ENCODE data around the gene ZNF276. TPM values are rescaled to one million over a fixed set of nuclear protein-coding genes. Genes with fewer than 3 reads are reported as not detected.
"Not testable (repeated sequence)": the region's sequence is repeated elsewhere in the genome, so short reads cannot be mapped to it uniquely, and the experiment has no call there.

Gene ZNF276
- total RNA-seq, 4 donors from 2014 or later, result 43.4 to 265 (median 145) TPM

DNA sequence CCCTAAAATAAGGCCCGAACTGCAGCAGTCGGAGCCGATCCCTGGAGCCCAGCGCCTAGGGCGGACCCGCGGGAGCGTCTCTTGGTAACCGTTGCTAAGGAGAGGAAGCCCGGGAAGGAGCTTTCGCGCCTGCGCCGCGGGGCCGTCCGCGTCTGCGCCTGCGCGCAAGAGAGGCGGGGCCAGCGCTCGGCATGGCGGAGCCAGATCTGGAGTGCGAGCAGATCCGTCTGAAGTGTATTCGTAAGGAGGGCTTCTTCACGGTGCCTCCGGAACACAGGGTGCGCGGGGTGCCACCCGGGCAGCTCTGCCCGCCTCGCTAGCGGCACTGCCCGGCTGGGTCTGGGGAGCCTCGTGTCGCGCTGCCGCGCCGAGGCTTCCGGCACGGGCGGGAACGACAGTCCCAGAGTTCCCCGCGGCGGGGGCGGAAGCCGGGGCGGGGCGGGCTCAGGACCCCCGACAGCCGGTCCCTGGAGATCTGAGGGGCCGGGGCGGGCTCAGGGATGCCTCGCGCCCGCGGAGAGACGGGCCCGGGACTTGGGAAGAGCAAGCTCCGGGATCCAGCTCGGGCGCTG, 34.7 kb upstream of the ZNF276 start, which contains the start of gene CDK10:
TSS of gene CDK10 (plus strand) at position 170 of the 572 bp plus-strand sequence. CDS start at position 192, 22 bp downstream.
- Histone ChIP-seq H3K27me3 (no peaks in the 10 kb centered on the region), H3K4me1 (peaks cover 6 to 26% (median 15%) of the 10 kb centered on the region in 4 donors), H3K36me3 (peaks cover 0 to 11% (median 3%) of the 10 kb centered on the region in 4 donors), H3K27ac (peak within 1 kb of the TSS; percentile 93 to 97 (median 96)), H3K9me3 (no peaks in the 10 kb centered on the region), H3K4me3 (peak within 1 kb of the TSS; percentile 58 to 94 (median 88))
- intact Hi-C loops (cut with DNase I; ENCODE audit: low total_unique reads) (no loop called here), in situ Hi-C loops (cut with MboI; ENCODE audit: low pct_ligation_motif_present in 1 of 4, low pct_unique_long_range_greater_than_20kb in 1 of 4, low sequenced_read_pairs in 3 of 4) (no loop called here)
- TF ChIP-seq POLR2A (IDR thresholded peaks at IDR 0.05) (peak; percentile 77), EP300 (IDR thresholded peaks at IDR 0.05; ENCODE audit: low read depth) (no peak), POLR2AphosphoS5 (IDR thresholded peaks at IDR 0.05) (peak; percentile 88 to 97 (median 93)), CTCF (IDR thresholded peaks at IDR 0.05) (peak in 1 of 5 experiments; percentile 18)
- peak; percentile 94 for DNase-seq
- WGBS, 2 donors (ENCODE audit: low coverage in 1 of 2), result 0% methylated on average over 38 of the region's 67 CpGs; no CpG with 5 or more reads in 1 of the 2 donors

DNA sequence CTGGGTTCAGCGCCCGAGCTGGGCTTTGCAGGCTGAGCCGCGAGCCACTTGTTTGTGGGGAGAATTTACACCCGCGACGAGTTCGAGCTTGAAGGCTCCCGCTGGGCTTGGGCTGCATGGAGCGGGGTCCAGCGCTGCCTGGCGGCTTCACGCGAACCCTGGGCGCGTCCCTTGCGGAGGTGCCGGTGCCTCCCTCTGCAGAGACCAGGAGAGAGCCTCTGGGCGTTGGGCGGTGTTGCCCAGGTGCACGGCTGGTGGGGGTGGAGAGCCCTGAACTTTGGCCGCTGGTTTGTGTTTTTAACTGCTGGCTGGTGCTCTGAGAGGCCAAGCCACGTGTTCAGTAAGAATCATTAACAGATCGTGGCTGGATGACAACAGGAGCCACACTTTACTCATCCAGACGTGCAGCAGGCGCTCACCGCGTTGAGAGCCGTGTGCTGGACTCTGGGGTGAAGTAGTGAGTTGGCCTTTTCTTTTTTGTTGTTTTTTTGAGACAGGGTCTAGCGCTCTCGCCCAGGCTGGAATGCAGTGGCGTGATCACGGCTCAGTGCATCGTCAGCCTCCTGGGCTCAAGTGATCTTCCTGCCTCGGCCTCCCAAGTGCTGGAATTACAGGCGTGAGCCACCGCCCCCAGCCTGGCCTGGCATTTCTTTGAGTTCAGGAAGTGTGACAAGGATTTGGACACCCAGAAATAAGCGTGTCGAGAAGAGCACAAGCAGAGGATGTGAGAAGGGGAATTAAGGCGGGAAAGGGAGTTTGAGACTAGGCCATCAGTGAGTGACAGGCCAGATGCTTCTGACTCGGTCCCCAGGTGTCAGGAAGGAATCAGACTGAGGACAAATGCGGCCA, 34.0 kb upstream of the ZNF276 start:
- no peaks in the 10 kb centered on the region for H3K27me3 ChIP-seq
- intact Hi-C loops (cut with DNase I; ENCODE audit: low total_unique reads), result no loop called here
- WGBS, 2 donors (ENCODE audit: low coverage in 1 of 2), result 7 to 17% methylated on average over 9 to 33 of the region's 42 CpGs
- peak; percentile 90 for DNase-seq
- peak overlapping the region; percentile 93 to 97 (median 96) for H3K27ac ChIP-seq
- H3K4me1 ChIP-seq, result peaks cover 6 to 26% (median 15%) of the 10 kb centered on the region in 4 donors
- H3K36me3 ChIP-seq, result peaks cover 0 to 18% (median 6%) of the 10 kb centered on the region in 4 donors
- no peak for TF ChIP-seq CTCF (IDR thresholded peaks at IDR 0.05)
- TF ChIP-seq POLR2AphosphoS5 (IDR thresholded peaks at IDR 0.05), result peak; percentile 24 to 94 (median 90)
- TF ChIP-seq POLR2A (IDR thresholded peaks at IDR 0.05), result peak; percentile 86
- no peak for TF ChIP-seq EP300 (IDR thresholded peaks at IDR 0.05; ENCODE audit: low read depth)
- in situ Hi-C loops (cut with MboI; ENCODE audit: low pct_ligation_motif_present in 1 of 4, low pct_unique_long_range_greater_than_20kb in 1 of 4, low sequenced_read_pairs in 3 of 4), result no loop called here
- H3K9me3 ChIP-seq, result no peaks in the 10 kb centered on the region
- peak overlapping the region; percentile 58 to 94 (median 88) for H3K4me3 ChIP-seq

- H3K27me3 ChIP-seq, result no peaks in the 10 kb centered on the region
- in situ Hi-C loops (cut with MboI; ENCODE audit: low pct_ligation_motif_present in 1 of 4, low pct_unique_long_range_greater_than_20kb in 1 of 4, low sequenced_read_pairs in 3 of 4), result no loop called here
- TF ChIP-seq EP300 (IDR thresholded peaks at IDR 0.05; ENCODE audit: low read depth) (no peak), CTCF (IDR thresholded peaks at IDR 0.05) (no peak), POLR2AphosphoS5 (IDR thresholded peaks at IDR 0.05) (no peak), POLR2A (IDR thresholded peaks at IDR 0.05) (no peak)
These were observed 32.9 kb upstream of the ZNF276 start for GRCh38 chr16:89688395-89688794.

GRCh38 chr16:89689142-89689541, 32.2 kb upstream of the ZNF276 start:
- no peak for DNase-seq
- H3K4me1 ChIP-seq, result peaks cover 6 to 26% (median 15%) of the 10 kb centered on the region in 4 donors
- H3K36me3 ChIP-seq, result peaks cover 0 to 22% (median 9%) of the 10 kb centered on the region in 4 donors
- in situ Hi-C loops (cut with MboI; ENCODE audit: low pct_ligation_motif_present in 1 of 4, low pct_unique_long_range_greater_than_20kb in 1 of 4, low sequenced_read_pairs in 3 of 4) (no loop called here), intact Hi-C loops (cut with DNase I; ENCODE audit: low total_unique reads) (no loop called here)
- H3K27me3 ChIP-seq, result no peaks in the 10 kb centered on the region
- 84 to 94% methylated on average over 8 to 13 of the region's 13 CpGs for WGBS, 2 donors (ENCODE audit: low coverage in 1 of 2)
- TF ChIP-seq CTCF (IDR thresholded peaks at IDR 0.05) (no peak), POLR2A (IDR thresholded peaks at IDR 0.05) (no peak), POLR2AphosphoS5 (IDR thresholded peaks at IDR 0.05) (no peak), EP300 (IDR thresholded peaks at IDR 0.05; ENCODE audit: low read depth) (no peak)
- H3K27ac ChIP-seq, result no peak overlapping the region
- no peaks in the 10 kb centered on the region for H3K9me3 ChIP-seq
- no peak overlapping the region for H3K4me3 ChIP-seq

More at GRCh38 chr16:89688395-89688794, 32.9 kb upstream of the ZNF276 start:
- 71 to 88% methylated on average over 5 of the region's 5 CpGs for whole genome bisulfite sequencing, 2 donors (ENCODE audit: low coverage in 1 of 2)
- peak overlapping the region; percentile 93 to 97 (median 96) for H3K27ac ChIP-seq
- H3K9me3 ChIP-seq, result no peaks in the 10 kb centered on the region
- no peak for DNase-seq
- intact Hi-C loops (cut with DNase I; ENCODE audit: low total_unique reads), result no loop called here
- no peak overlapping the region for H3K4me3 ChIP-seq
- H3K36me3 ChIP-seq, result peaks cover 0 to 19% (median 9%) of the 10 kb centered on the region in 4 donors
- H3K4me1 ChIP-seq, result peaks cover 6 to 26% (median 15%) of the 10 kb centered on the region in 4 donors

DNA sequence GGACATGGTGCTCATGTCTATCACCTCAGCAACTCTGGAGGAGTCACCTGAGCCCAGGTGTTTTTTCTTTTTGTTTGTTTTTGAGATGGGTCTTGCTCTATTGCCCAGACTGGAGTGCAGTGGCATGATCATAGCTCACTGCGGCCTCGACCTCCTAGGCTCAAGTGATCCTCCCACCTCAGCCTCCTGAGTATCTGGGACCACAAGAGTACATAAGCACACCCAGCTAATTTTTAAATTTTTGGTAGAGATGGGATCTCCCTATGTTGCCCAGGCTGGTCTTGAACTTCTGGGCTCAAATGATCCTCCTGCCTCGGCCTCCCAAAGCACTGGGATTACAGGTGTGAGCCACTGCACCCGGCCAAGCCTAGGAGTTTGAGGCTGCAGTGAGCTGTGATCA, 31.7 kb upstream of the ZNF276 start:
- H3K27ac ChIP-seq; H3K4me3 ChIP-seq; DNase-seq; H3K27me3 ChIP-seq; in situ Hi-C loops (cut with MboI; ENCODE audit: low pct_ligation_motif_present in 1 of 4, low pct_unique_long_range_greater_than_20kb in 1 of 4, low sequenced_read_pairs in 3 of 4); H3K9me3 ChIP-seq; intact Hi-C loops (cut with DNase I; ENCODE audit: low total_unique reads): not testable (repeated sequence)
- Histone ChIP-seq H3K36me3 (peaks cover 0 to 22% (median 9%) of the 10 kb centered on the region in 4 donors), H3K4me1 (peaks cover 6 to 26% (median 15%) of the 10 kb centered on the region in 4 donors)
- WGBS, 2 donors (ENCODE audit: low coverage in 1 of 2), result 93% methylated on average over 4 of the region's 4 CpGs; no CpG with 5 or more reads in 1 of the 2 donors
